Measurements from ENCODE around the gene GPNMB.
A peak's percentile ranks its signal among the peaks of the same experiment; 100 is the strongest.
"Not testable (repeated sequence)": the region's sequence is repeated elsewhere in the genome, so short reads cannot be mapped to it uniquely, and the experiment has no call there.

The GPNMB gene

GRCh38 chr7:23246555-23246954 lies at the start of gene GPNMB:
Gene GPNMB, plus strand, starts transcription at chr7:23246775. Its CDS starts 83 bp downstream, at chr7:23246858.
- H3K9me3 ChIP-seq (ENCODE audit: control insufficient read depth in 1 of 2, low read length in 2 of 2) = no peaks in the 10 kb centered on the region
- H3K9ac ChIP-seq (ENCODE audit: low read depth in 1 of 2, low read length in 2 of 2) = no peak within 1 kb of the TSS
- H3K4me3 ChIP-seq (ENCODE audit: low read depth in 1 of 2, low read length in 2 of 2) = peak within 1 kb of the TSS; percentile 51 to 56
- H3K4me1 ChIP-seq (ENCODE audit: control insufficient read depth in 1 of 2, insufficient read depth in 2 of 2, low read length in 2 of 2) = no peaks in the 10 kb centered on the region
- peaks cover 29 to 30% of the 10 kb centered on the region in 2 donors for H3K27me3 ChIP-seq (ENCODE audit: control insufficient read depth in 1 of 2, insufficient read depth in 2 of 2, low read length in 2 of 2)
- no peaks in the 10 kb centered on the region for H3K36me3 ChIP-seq (ENCODE audit: control insufficient read depth in 1 of 2, insufficient read depth in 2 of 2, low read length in 2 of 2)
- H3K27ac ChIP-seq (ENCODE audit: low read depth, low read length) = no peak within 1 kb of the TSS

DNA sequence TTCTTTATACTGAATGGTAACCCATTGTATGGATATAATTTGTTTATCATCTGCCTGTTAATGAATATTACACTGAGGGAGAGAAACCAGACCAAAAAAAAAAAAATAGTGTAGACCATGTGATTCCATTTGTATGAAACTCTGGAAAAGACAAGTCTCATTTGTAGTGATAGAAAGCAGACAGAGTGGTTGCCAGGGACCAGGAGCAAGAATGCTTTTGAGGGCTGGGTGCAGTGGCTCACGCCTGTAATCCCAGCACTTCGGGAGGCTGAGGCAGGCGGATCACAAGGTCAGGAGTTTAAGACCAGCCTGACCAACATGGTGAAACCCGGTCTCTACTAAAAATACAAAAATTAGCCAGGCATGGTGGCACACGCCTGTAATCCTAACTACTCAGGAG lies 48.8 kb upstream of the GPNMB start:
- not testable (repeated sequence) for H3K9ac ChIP-seq (ENCODE audit: low read depth in 1 of 2, low read length in 2 of 2); H3K27me3 ChIP-seq (ENCODE audit: control insufficient read depth in 1 of 2, insufficient read depth in 2 of 2, low read length in 2 of 2); H3K9me3 ChIP-seq (ENCODE audit: control insufficient read depth in 1 of 2, low read length in 2 of 2); H3K4me1 ChIP-seq (ENCODE audit: control insufficient read depth in 1 of 2, insufficient read depth in 2 of 2, low read length in 2 of 2); H3K4me3 ChIP-seq (ENCODE audit: low read depth in 1 of 2, low read length in 2 of 2); H3K27ac ChIP-seq (ENCODE audit: low read depth, low read length)
- H3K36me3 ChIP-seq (ENCODE audit: control insufficient read depth in 1 of 2, insufficient read depth in 2 of 2, low read length in 2 of 2) = peaks cover 22 to 51% of the 10 kb centered on the region in 2 donors

DNA sequence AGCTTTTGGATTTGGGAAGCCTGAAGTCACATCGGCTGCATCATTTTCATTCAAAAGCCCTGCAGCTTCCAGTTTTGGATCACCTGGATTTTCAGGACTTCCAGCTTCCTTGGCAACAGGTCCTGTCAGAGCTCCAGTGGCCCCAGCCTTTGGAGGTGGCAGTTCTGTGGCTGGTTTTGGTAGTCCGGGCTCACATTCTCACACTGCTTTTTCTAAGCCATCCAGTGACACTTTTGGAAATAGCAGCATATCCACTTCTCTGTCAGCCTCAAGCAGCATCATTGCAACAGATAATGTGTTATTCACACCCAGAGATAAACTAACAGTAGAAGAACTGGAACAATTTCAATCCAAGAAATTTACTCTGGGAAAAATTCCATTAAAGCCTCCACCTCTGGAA lies 46.2 kb upstream of the GPNMB start:
- Histone ChIP-seq H3K4me3 (ENCODE audit: low read depth in 1 of 2, low read length in 2 of 2) (no peak overlapping the region), H3K27ac (ENCODE audit: low read depth, low read length) (no peak overlapping the region), H3K36me3 (ENCODE audit: control insufficient read depth in 1 of 2, insufficient read depth in 2 of 2, low read length in 2 of 2) (peaks cover 22 to 41% of the 10 kb centered on the region in 2 donors), H3K27me3 (ENCODE audit: control insufficient read depth in 1 of 2, insufficient read depth in 2 of 2, low read length in 2 of 2) (no peaks in the 10 kb centered on the region), H3K9me3 (ENCODE audit: control insufficient read depth in 1 of 2, low read length in 2 of 2) (no peaks in the 10 kb centered on the region), H3K9ac (ENCODE audit: low read depth in 1 of 2, low read length in 2 of 2) (no peak overlapping the region), H3K4me1 (ENCODE audit: control insufficient read depth in 1 of 2, insufficient read depth in 2 of 2, low read length in 2 of 2) (no peaks in the 10 kb centered on the region)

DNA sequence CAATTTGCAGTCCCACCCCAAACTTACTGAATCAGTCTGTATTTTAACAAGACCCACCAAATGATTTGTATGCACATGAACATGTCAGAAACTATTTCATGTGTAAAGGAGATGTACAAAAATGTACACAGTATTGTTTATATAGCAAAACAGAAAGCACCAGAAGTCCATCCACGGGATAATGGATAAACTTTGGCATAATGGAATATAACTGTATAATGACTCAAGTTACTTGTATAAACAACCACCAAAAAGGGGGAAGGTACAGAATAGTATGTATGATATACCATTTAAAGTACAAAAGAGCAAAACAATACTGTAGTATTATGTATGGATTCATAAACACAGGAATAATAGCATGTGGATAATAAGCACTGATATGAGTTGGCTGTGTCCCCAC lies 42.3 kb upstream of the GPNMB start:
- H3K4me1 ChIP-seq (ENCODE audit: control insufficient read depth in 1 of 2, insufficient read depth in 2 of 2, low read length in 2 of 2) = no peaks in the 10 kb centered on the region
- H3K9me3 ChIP-seq (ENCODE audit: control insufficient read depth in 1 of 2, low read length in 2 of 2) = no peaks in the 10 kb centered on the region
- no peak overlapping the region for H3K4me3 ChIP-seq (ENCODE audit: low read depth in 1 of 2, low read length in 2 of 2)
- H3K27ac ChIP-seq (ENCODE audit: low read depth, low read length) = no peak overlapping the region
- H3K27me3 ChIP-seq (ENCODE audit: control insufficient read depth in 1 of 2, insufficient read depth in 2 of 2, low read length in 2 of 2) = no peaks in the 10 kb centered on the region
- peaks cover 16 to 24% of the 10 kb centered on the region in 2 donors for H3K36me3 ChIP-seq (ENCODE audit: control insufficient read depth in 1 of 2, insufficient read depth in 2 of 2, low read length in 2 of 2)
- no peak overlapping the region for H3K9ac ChIP-seq (ENCODE audit: low read depth in 1 of 2, low read length in 2 of 2)

- peaks cover 3 to 11% of the 10 kb centered on the region in 2 donors for H3K36me3 ChIP-seq (ENCODE audit: control insufficient read depth in 1 of 2, insufficient read depth in 2 of 2, low read length in 2 of 2)
- no peak overlapping the region for H3K4me3 ChIP-seq (ENCODE audit: low read depth in 1 of 2, low read length in 2 of 2)
- H3K27me3 ChIP-seq (ENCODE audit: control insufficient read depth in 1 of 2, insufficient read depth in 2 of 2, low read length in 2 of 2) = no peaks in the 10 kb centered on the region
- no peaks in the 10 kb centered on the region for H3K4me1 ChIP-seq (ENCODE audit: control insufficient read depth in 1 of 2, insufficient read depth in 2 of 2, low read length in 2 of 2)
- no peaks in the 10 kb centered on the region for H3K9me3 ChIP-seq (ENCODE audit: control insufficient read depth in 1 of 2, low read length in 2 of 2)
- H3K9ac ChIP-seq (ENCODE audit: low read depth in 1 of 2, low read length in 2 of 2) = no peak overlapping the region
- H3K27ac ChIP-seq (ENCODE audit: low read depth, low read length) = no peak overlapping the region
Measured at GRCh38 chr7:23205577-23205908, 41.0 kb upstream of the GPNMB start.

- Histone ChIP-seq H3K4me3 (ENCODE audit: low read depth in 1 of 2, low read length in 2 of 2) (peak overlapping the region in 1 of 2 donors; percentile 40), H3K27ac (ENCODE audit: low read depth, low read length) (peak overlapping the region; percentile 56), H3K9me3 (ENCODE audit: control insufficient read depth in 1 of 2, low read length in 2 of 2) (no peaks in the 10 kb centered on the region), H3K36me3 (ENCODE audit: control insufficient read depth in 1 of 2, insufficient read depth in 2 of 2, low read length in 2 of 2) (peaks cover 0 to 5% of the 10 kb centered on the region in 2 donors), H3K4me1 (ENCODE audit: control insufficient read depth in 1 of 2, insufficient read depth in 2 of 2, low read length in 2 of 2) (no peaks in the 10 kb centered on the region), H3K9ac (ENCODE audit: low read depth in 1 of 2, low read length in 2 of 2) (no peak overlapping the region), H3K27me3 (ENCODE audit: control insufficient read depth in 1 of 2, insufficient read depth in 2 of 2, low read length in 2 of 2) (no peaks in the 10 kb centered on the region)
Measured at GRCh38 chr7:23205909-23206767, 40.4 kb upstream of the GPNMB start.

DNA sequence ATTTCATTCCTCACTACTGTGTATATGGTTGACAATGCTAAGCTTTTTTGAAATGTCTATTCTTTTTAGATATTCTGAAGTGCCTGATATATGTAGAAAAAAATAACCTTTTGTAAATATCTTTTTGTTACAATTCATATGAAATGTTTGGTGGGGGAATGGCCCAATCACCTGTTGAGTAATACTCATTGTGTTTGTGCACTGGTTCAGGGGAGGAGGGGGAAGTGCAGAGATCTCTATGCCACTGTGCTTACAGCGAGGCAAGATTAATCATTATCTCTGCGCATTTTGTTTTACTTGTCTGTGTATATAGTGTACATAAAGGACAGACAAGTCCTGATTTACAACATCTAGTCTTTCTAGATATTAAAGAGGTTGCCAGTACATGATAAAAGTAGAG lies 39.6 kb upstream of the GPNMB start:
- Histone ChIP-seq H3K27me3 (ENCODE audit: control insufficient read depth in 1 of 2, insufficient read depth in 2 of 2, low read length in 2 of 2) (no peaks in the 10 kb centered on the region), H3K4me1 (ENCODE audit: control insufficient read depth in 1 of 2, insufficient read depth in 2 of 2, low read length in 2 of 2) (no peaks in the 10 kb centered on the region), H3K27ac (ENCODE audit: low read depth, low read length) (no peak overlapping the region), H3K9me3 (ENCODE audit: control insufficient read depth in 1 of 2, low read length in 2 of 2) (no peaks in the 10 kb centered on the region), H3K4me3 (ENCODE audit: low read depth in 1 of 2, low read length in 2 of 2) (no peak overlapping the region), H3K36me3 (ENCODE audit: control insufficient read depth in 1 of 2, insufficient read depth in 2 of 2, low read length in 2 of 2) (no peaks in the 10 kb centered on the region), H3K9ac (ENCODE audit: low read depth in 1 of 2, low read length in 2 of 2) (no peak overlapping the region)

- Histone ChIP-seq H3K36me3 (ENCODE audit: control insufficient read depth in 1 of 2, insufficient read depth in 2 of 2, low read length in 2 of 2) (no peaks in the 10 kb centered on the region), H3K4me3 (ENCODE audit: low read depth in 1 of 2, low read length in 2 of 2) (no peak overlapping the region), H3K27me3 (ENCODE audit: control insufficient read depth in 1 of 2, insufficient read depth in 2 of 2, low read length in 2 of 2) (no peaks in the 10 kb centered on the region), H3K9ac (ENCODE audit: low read depth in 1 of 2, low read length in 2 of 2) (no peak overlapping the region), H3K9me3 (ENCODE audit: control insufficient read depth in 1 of 2, low read length in 2 of 2) (no peaks in the 10 kb centered on the region), H3K27ac (ENCODE audit: low read depth, low read length) (no peak overlapping the region), H3K4me1 (ENCODE audit: control insufficient read depth in 1 of 2, insufficient read depth in 2 of 2, low read length in 2 of 2) (no peaks in the 10 kb centered on the region)
Measured at GRCh38 chr7:23207884-23208283, 38.7 kb upstream of the GPNMB start.

DNA sequence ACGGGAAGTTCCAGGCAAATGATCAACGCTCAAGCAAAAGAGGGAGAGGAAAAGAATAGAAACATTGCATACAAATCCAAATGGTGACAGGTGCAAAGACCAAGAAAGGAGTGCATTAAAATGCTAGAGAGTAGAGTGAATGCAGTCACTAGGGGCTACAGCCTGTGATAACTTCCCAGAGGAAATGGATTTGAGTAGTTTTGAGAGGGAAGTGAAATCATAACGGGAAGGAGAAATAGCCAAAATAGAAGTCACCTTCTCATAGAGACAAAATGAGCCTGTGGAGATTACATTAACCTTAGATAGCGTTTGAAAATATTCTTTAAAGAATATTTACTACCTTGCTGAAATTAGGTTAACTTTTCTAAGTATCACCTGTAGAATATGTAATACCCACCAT lies 38.3 kb upstream of the GPNMB start:
- no peak overlapping the region for H3K4me3 ChIP-seq (ENCODE audit: low read depth in 1 of 2, low read length in 2 of 2)

GRCh38 chr7:23210506-23210905 lies 36.1 kb upstream of the GPNMB start:
- no peaks in the 10 kb centered on the region for H3K27me3 ChIP-seq (ENCODE audit: control insufficient read depth in 1 of 2, insufficient read depth in 2 of 2, low read length in 2 of 2)

More for the DNA sequence above, 38.3 kb upstream of the GPNMB start:
- H3K27me3 ChIP-seq (ENCODE audit: control insufficient read depth in 1 of 2, insufficient read depth in 2 of 2, low read length in 2 of 2) = no peaks in the 10 kb centered on the region
- no peaks in the 10 kb centered on the region for H3K9me3 ChIP-seq (ENCODE audit: control insufficient read depth in 1 of 2, low read length in 2 of 2)
- H3K4me1 ChIP-seq (ENCODE audit: control insufficient read depth in 1 of 2, insufficient read depth in 2 of 2, low read length in 2 of 2) = no peaks in the 10 kb centered on the region
- no peak overlapping the region for H3K27ac ChIP-seq (ENCODE audit: low read depth, low read length)
- no peaks in the 10 kb centered on the region for H3K36me3 ChIP-seq (ENCODE audit: control insufficient read depth in 1 of 2, insufficient read depth in 2 of 2, low read length in 2 of 2)
- no peak overlapping the region for H3K9ac ChIP-seq (ENCODE audit: low read depth in 1 of 2, low read length in 2 of 2)

More at GRCh38 chr7:23210506-23210905, 36.1 kb upstream of the GPNMB start:
- H3K9ac ChIP-seq (ENCODE audit: low read depth in 1 of 2, low read length in 2 of 2) = no peak overlapping the region
- H3K27ac ChIP-seq (ENCODE audit: low read depth, low read length) = no peak overlapping the region
- H3K4me1 ChIP-seq (ENCODE audit: control insufficient read depth in 1 of 2, insufficient read depth in 2 of 2, low read length in 2 of 2) = peaks cover 0 to 3% of the 10 kb centered on the region in 2 donors
- no peak overlapping the region for H3K4me3 ChIP-seq (ENCODE audit: low read depth in 1 of 2, low read length in 2 of 2)
- H3K36me3 ChIP-seq (ENCODE audit: control insufficient read depth in 1 of 2, insufficient read depth in 2 of 2, low read length in 2 of 2) = no peaks in the 10 kb centered on the region
- H3K9me3 ChIP-seq (ENCODE audit: control insufficient read depth in 1 of 2, low read length in 2 of 2) = no peaks in the 10 kb centered on the region

Measured in duodenal mucosa (tissue), 2 donors.